Activated T-helper 9 cell treated with anti-CD3 and anti-CD28 coated beads, Interleukin-2, amount 50 U/mL, for 16 hours (primary cell): ENCODE data around the gene MIA3.
A peak's percentile ranks its signal among the peaks of the same experiment; 100 is the strongest.
"Not testable (repeated sequence)": the region's sequence is repeated elsewhere in the genome, so short reads cannot be mapped to it uniquely, and the experiment has no call there.

Experiments
- DNase-seq: peaks from one replicate; pipeline ENCODE4 v3.0.0-alpha.2; 2020; ENCODE audit warnings: low read depth

The MIA3 gene

GRCh38 chr1:222663431-222663934, 45.6 kb downstream of the MIA3 start:
- DNase-seq = no peak

DNA sequence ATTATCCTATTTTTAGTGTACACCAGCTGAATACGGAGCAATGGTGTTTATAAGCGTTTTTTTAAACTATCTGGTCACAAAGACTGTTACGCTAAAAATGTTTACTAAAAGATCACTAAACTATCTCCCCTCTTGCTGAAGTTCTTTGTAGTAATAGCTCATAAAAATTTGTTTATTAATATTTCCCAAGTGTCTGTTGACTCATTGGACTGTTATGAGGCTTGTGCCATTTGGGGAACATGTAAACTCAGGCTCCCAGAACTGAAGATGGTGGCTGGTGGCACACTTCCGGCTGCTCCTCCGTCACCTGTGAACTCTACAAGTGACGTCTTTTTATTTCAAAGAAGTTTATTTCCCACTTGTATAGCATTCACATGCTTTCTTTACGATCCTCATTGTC, 48.1 kb downstream of the MIA3 start:
- DNase-seq = no peak

DNA sequence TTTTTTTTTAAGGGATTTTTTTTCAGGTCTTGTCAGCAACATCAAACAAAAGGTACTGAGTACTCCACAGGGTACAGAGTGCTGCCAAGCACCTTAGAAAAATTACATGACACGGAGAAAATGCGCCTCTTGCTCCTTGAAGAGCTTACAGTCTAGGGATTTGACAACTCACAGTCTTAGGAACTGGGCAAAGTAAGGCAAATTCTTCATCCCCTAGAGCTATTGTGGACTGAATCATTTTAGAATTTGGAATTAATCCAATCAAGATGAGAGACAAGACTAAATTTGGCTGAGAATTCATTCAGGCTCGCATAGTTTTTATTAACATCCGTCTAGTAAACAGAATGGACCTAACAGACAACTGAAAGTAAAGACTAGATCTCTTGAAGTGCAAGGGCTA, 50.3 kb downstream of the MIA3 start:
- DNase-seq = not testable (repeated sequence)

GRCh38 chr1:222669107-222669506, 51.2 kb downstream of the MIA3 start:
- DNase-seq = not testable (repeated sequence)

DNA sequence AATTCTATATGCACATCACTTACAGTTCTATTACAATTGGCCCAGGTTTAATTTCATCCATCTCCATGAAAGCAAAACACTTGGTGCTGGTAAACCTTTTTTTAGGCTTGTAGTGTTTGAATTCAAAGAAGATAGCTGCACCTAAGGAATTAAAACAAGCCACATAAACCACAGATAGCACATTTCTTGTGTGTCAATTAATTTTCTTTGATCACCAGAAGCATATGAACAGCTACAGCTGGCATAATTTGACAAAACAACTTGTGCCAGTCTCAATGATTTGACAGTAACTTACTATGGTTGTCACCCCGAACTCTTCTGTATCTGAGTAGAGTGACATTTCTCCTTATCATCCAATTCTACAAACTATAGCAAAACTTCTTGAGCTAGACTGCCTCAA, 52.2 kb downstream of the MIA3 start:
- DNase-seq = no peak

GRCh38 chr1:222680080-222680479, 62.2 kb downstream of the MIA3 start:
- DNase-seq = no peak

GRCh38 chr1:222691016-222691415, 73.1 kb downstream of the MIA3 start:
- no peak for DNase-seq

GRCh38 chr1:222694927-222695326, 77.0 kb downstream of the MIA3 start:
- no peak for DNase-seq

DNA sequence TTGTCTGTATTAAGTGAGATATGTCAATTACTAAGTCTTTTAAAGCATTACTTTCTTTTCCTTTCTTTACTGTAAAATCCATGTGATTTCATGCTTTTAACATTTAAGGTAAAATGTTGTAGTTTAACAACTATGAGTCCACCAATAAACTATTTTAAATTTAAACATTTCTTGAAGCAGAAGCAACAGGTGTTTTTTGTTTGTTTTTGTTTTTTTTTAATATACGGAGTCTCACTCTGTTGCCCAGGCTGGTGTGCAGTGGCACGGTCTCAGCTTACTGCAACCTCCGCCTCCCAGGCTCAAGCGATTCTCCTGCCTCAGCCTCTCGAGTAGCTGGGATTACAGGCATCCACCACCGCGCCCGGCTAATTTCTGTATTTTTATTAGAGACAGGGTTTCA, 78.8 kb downstream of the MIA3 start:
- DNase-seq = no peak

- no peak for DNase-seq
These were observed 79.3 kb downstream of the MIA3 start for GRCh38 chr1:222697203-222697602.

DNA sequence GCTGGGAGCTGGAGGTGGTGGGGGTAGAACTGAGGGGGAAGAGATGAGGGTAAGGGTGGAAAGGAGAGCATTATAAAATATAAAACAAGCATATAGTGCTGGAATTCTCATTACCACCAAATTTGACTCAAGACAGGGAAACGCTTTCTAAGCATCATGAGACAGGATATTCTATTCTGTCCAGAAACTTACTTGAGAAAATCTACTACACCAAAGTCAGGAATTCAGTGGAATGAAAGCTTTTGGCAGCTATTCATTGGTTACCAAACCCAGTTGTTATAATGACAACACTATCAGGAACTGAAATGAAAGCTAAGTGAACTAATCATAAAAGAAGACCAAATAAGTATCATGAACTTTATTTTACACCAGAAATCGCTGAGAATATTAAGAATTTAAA, 79.9 kb downstream of the MIA3 start:
- DNase-seq = no peak

- no peak for DNase-seq
These were observed 84.3 kb downstream of the MIA3 start for GRCh38 chr1:222702210-222702609.

DNA sequence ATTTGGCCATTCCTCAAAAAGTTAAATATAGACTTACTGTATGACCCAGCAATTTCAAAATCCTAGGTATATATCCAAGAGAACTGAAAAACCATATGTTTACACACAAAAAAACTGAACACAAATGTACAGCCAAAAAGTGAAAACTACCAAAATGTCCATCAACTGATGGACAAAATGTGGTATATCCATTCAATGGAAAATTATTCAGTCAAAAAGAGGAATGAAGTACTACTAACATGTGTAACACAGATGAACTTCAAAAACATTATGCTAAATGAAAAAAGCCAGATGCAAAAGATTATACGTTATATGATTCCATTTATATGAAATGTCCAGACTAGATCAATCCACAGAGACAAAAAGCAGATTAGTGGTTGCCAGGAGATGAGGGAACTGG, 86.4 kb downstream of the MIA3 start:
- no peak for DNase-seq

GRCh38 chr1:222706815-222707214, 88.9 kb downstream of the MIA3 start:
- no peak for DNase-seq

DNA sequence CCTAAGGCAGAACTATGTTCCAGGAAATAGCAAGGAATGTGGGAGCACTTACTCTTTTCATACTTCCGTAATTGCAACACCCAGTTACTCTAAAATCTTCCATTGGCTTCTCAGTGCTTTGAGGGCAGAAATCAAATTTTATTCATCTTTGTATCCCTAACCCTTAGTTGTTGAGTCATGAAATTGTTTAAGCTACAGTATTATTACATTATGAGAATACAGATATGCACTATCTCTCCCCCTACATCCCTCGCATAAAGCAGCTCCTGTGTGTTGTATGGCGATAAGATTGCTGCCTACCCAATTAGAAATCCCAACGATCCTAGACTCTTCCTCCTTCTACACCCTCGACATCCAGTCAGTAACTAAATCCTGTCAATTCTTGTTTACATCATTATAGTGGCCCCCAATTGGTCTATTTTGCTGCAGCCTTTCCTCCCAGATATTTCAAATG, 91.8 kb downstream of the MIA3 start:
- DNase-seq = no peak

DNA sequence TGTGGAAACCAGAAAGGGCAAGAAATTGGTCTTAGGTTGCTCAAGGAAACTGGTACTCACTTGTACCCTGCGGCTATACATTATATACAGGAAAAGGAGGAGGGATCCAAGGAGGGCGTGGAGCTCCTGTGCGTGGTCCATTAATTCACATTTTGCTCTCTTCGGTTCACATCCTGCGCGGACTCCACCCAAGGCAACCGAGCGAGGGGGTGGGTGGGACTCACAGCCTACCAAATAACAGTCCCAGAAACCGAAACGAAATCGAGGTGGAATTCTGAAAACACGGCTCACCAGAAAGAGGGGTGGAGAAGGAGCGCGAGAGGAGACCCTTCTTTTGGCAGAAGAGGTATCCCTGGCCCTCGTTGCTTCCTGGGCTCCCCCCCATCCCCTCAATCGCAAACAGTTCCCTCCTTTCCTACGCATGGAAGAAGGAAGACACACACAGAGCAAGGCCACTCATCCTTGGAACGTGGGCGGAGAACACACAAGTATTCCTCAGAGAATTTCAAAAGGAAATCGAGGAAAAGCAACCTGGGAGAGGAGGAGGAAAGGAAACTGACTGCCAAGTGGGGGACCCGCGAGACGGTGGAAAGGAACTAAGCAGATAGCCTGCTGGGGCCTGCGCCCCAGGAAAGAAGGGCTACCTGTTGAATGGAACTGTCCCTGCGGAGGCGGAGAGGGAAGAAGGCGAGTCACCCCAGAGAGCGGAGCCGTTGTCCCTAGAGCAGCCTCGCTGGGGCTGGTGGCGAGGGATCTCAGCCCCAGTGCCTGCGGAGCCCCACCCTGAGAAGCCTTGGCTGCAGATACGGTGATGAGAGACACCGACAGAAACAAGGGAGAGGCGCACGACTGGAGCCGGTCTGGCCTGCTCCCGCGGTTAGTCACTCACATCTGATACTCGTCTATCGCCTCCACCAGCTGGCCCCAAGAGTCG, 93.7 kb downstream of the MIA3 start:
- peak; percentile 35 for DNase-seq

DNA sequence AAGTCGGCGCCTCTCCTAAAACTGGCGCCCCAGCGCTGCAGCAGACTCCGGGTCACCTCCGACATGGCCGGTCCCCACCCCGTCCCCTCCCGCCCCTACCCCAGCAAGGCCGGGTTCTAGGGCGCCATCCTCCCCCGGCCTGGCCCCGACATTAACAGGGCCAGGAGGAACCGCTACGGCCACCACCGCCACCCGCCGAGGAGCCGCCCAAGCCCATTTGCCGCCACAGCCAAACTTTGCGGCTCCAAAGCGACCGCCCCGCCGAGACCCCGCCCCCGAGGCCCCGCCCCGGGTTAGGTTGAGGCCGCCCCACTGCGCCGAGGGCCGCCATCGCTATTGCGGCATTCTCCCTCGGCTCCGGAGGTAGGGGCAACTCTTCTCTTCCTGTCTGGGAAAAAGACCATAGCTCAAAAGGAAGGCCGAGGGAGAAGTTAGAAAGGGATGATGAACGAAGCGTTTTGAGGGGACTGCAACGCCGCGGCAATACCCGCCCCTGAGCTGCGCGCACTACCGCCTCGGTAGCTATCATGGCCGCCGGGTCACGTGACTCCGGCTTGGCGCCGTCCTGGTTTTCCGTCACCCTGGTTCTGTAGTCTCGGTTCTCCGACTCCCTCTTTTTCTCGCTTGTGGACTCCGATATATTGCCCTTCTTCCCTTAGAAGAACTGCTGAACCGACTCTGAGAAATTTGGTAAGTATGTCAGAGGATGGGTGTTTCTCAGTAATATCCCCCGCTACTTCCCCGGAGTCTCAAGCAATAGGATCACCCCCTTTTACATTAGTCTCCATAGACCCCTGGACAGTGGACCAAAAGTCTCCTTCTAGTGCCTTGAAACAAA, 94.6 kb downstream of the MIA3 start, which contains the start of the genes AIDA and BROX:
TSS of gene AIDA (minus strand) at position 239 of the 838 bp plus-strand sequence. CDS start at position 65, 174 bp downstream.
TSS of gene BROX (plus strand) at position 312 of the 838 bp plus-strand sequence. CDS start 3,136 bp downstream, outside the sequence.
- peak; percentile 92 for DNase-seq

- DNase-seq = peak; percentile 85
These were observed 95.4 kb downstream of the MIA3 start for GRCh38 chr1:222713091-222713961.

GRCh38 chr1:222716393-222716792, 98.5 kb downstream of the MIA3 start:
- no peak for DNase-seq
